ENCODE measurements around the gene B3GALT5. TPM values are rescaled to one million over a fixed set of nuclear protein-coding genes. Genes with fewer than 3 reads are reported as not detected.
"Not testable (repeated sequence)": the region's sequence is repeated elsewhere in the genome, so short reads cannot be mapped to it uniquely, and the experiment has no call there.

The B3GALT5 gene
- total RNA-seq, 6 experiments from 2014 or later, result 0.36 to 0.84 (median 0.68) TPM

DNA sequence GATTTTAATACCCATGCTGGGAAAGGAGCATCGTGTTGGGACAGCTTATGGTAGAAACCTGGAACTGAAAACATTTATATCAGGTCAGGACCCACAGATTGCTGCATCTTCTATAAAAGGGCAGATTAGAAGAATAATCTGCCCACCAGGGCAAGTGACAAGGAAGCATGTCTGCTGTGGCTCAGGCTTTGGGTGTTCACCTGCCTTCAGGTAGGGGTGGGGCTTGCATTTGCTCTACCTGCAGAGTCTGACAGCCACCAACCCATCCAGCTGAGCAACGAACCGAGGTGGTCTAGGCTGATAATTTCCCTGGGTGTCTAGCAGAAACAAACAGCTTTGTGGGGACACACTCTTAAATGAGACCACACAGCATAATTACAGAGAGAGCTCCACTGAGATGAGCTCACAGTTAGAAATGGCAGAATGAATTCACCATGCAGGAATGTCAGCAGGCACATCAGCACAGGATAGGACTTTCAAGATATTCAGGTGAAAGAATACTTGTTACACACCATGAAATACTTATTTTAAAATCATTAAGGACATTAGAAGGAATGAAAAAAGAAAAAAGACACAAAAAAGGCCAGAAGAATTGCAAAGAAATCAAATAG is 36.1 kb upstream of the B3GALT5 start:
- Mint-ChIP-seq H3K9me3 (no peaks in the 10 kb centered on the region), H3K4me1 (ENCODE audit: low read depth) (no peaks in the 10 kb centered on the region), H3K27ac (no peak overlapping the region), H3K4me3 (no peak overlapping the region), H3K36me3 (ENCODE audit: low read depth) (no peaks in the 10 kb centered on the region), H3K27me3 (ENCODE audit: insufficient read depth) (peaks cover 42% of the 10 kb centered on the region)
- no peak for DNase-seq
- TF ChIP-seq, protein P1, sequence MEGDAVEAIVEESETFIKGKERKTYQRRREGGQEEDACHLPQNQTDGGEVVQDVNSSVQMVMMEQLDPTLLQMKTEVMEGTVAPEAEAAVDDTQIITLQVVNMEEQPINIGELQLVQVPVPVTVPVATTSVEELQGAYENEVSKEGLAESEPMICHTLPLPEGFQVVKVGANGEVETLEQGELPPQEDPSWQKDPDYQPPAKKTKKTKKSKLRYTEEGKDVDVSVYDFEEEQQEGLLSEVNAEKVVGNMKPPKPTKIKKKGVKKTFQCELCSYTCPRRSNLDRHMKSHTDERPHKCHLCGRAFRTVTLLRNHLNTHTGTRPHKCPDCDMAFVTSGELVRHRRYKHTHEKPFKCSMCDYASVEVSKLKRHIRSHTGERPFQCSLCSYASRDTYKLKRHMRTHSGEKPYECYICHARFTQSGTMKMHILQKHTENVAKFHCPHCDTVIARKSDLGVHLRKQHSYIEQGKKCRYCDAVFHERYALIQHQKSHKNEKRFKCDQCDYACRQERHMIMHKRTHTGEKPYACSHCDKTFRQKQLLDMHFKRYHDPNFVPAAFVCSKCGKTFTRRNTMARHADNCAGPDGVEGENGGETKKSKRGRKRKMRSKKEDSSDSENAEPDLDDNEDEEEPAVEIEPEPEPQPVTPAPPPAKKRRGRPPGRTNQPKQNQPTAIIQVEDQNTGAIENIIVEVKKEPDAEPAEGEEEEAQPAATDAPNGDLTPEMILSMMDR (IDR thresholded peaks at IDR 0.05), result no peak

DNA sequence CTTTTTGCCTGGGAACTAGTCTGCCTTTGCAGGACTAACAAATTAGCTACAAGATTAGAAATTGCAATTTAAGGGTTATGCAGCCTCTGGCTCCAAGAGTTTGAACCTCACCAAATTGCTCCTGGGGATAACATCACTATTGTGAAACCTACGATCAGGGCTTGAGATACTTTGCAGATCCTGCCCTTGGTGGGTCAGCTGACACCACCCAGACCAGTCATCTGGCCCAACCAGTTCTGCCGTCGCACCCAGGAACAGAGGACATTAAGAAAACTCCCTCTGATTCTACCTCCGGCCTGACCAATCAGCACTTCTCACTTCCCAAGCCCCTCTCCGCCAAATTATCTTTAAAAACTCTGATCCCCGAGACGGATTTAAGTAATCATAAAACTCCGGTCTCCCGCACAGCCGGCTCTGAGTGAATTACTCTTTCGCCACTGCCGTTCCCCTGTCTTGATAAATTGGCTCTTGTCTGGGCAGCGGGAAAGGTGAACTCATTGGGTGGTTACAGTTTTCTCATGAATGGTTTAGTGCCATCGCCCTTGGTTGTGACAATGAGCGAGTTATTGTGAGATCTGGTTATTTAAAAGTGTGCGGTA is 32.9 kb upstream of the B3GALT5 start:
- Mint-ChIP-seq H3K27ac (no peak overlapping the region), H3K9me3 (no peaks in the 10 kb centered on the region), H3K27me3 (ENCODE audit: insufficient read depth) (peaks cover 29% of the 10 kb centered on the region), H3K36me3 (ENCODE audit: low read depth) (no peaks in the 10 kb centered on the region), H3K4me3 (no peak overlapping the region), H3K4me1 (ENCODE audit: low read depth) (no peaks in the 10 kb centered on the region)
- no peak for DNase-seq
- TF ChIP-seq, protein P1 (IDR thresholded peaks at IDR 0.05), result no peak

DNA sequence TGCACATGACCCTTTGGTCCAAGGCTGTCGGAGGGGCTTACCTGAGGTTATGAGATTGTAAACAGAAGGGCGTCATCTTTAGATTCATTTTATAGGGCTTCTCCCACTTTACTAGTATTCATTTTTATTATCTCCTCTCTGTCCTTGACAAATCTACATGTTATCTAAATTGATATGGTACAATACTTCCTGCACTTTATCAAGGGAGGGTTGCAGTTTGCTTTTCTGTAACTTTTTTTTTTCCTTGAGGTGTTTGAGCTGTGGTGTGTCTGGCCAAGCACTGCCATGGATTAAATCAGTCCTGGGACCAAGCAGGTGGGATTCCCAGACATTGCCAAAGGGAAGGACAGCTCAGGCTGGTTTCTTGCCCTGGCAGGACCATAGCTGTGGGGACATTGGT is 32.0 kb upstream of the B3GALT5 start:
- Mint-ChIP-seq H3K4me3 (no peak overlapping the region), H3K27ac (no peak overlapping the region), H3K4me1 (ENCODE audit: low read depth) (no peaks in the 10 kb centered on the region), H3K27me3 (ENCODE audit: insufficient read depth) (peaks cover 30% of the 10 kb centered on the region), H3K36me3 (ENCODE audit: low read depth) (no peaks in the 10 kb centered on the region), H3K9me3 (no peaks in the 10 kb centered on the region)
- no peak for DNase-seq
- TF ChIP-seq, protein P1 (IDR thresholded peaks at IDR 0.05), result no peak

DNA sequence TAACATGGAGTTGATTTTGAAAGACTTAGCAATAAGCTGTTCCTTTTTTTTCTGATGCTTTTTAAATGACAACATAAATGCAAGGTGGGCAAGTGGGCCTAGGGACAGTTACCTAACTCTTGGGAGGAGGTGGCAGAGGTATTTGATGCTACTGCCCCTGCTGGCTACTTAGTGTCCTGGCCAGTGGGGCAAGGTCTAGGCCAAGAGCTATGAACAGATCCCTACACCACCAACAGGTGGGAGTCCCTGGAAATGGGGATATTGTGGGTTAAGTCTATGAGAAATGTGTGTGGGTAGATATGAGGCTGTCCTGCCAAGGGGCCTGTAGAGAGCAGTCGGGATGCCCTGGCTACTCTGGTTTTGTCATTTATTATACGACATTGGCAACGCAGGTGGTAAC is 31.3 kb upstream of the B3GALT5 start:
- Mint-ChIP-seq H3K9me3 (no peaks in the 10 kb centered on the region), H3K36me3 (ENCODE audit: low read depth) (no peaks in the 10 kb centered on the region), H3K27me3 (ENCODE audit: insufficient read depth) (peaks cover 29% of the 10 kb centered on the region), H3K4me1 (ENCODE audit: low read depth) (no peaks in the 10 kb centered on the region), H3K27ac (no peak overlapping the region), H3K4me3 (no peak overlapping the region)
- TF ChIP-seq, protein P1 (IDR thresholded peaks at IDR 0.05), result no peak; the same call in 1 of the 2 replicates
- DNase-seq, result no peak

DNA sequence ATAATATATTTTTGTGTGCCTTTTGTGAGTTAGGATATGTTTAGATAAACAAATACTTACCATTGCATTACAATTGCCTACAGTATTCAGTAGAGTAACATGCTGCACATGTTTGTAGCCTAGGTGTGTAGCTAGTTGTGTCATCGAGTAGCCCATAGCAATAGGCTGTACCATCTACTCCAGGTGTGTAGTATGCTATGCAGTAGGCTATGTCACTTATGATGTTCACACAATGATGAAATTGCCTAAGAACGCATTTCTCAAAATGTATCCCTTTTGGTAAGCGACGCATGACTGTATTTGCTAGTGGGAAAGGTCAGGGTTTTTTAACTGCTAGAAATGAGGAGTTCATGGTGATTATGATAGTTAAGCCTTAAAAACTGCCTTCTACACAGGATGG is 30.0 kb upstream of the B3GALT5 start:
- H3K36me3 Mint-ChIP-seq (ENCODE audit: low read depth), result no peaks in the 10 kb centered on the region
- no peak overlapping the region for H3K4me3 Mint-ChIP-seq
- H3K9me3 Mint-ChIP-seq, result no peaks in the 10 kb centered on the region
- TF ChIP-seq, protein P1 (IDR thresholded peaks at IDR 0.05), result no peak
- no peak overlapping the region for H3K27ac Mint-ChIP-seq
- no peak for DNase-seq
- peaks cover 25% of the 10 kb centered on the region for H3K27me3 Mint-ChIP-seq (ENCODE audit: insufficient read depth)
- H3K4me1 Mint-ChIP-seq (ENCODE audit: low read depth), result no peaks in the 10 kb centered on the region

DNA sequence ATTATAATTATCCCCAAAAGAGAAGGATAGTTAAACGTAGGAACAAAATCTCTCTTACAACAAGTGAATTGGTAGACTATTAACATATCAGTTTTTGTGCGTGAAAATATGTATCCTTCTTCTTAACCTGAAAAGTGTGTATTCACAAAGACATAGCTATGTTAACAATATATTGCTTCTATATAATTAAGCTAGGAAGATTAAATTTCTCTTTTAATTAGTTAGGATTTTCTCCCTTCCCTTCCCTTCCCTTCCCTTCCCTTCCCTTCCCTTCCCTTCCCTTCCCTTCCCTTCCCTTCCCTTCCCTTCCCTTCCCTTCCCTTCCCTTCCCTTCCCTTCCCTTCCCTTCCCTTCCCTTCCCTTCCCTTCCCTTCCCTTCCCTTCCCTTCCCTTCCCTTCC is 29.2 kb upstream of the B3GALT5 start:
- not testable (repeated sequence) for H3K36me3 Mint-ChIP-seq (ENCODE audit: low read depth); H3K27ac Mint-ChIP-seq; H3K4me3 Mint-ChIP-seq; H3K9me3 Mint-ChIP-seq; DNase-seq; H3K4me1 Mint-ChIP-seq (ENCODE audit: low read depth)
- peaks cover 22% of the 10 kb centered on the region for H3K27me3 Mint-ChIP-seq (ENCODE audit: insufficient read depth)
